AG04450 (cell line): ENCODE data around the gene HECTD4. TPM values are rescaled to one million over a fixed set of nuclear protein-coding genes. Genes with fewer than 3 reads are reported as not detected.

Experiments used
- CTCF ChIA-PET: fragments of 300-600, 350-600 bp; formaldehyde crosslinking; extraction: SDS; loops from one replicate; lab custom pipeline; 2022; ENCODE audit warnings: antibody characterized with exemption, inconsistent platforms; lab: Charles Lee
- POLR2A ChIA-PET: fragments of 350-600 bp; formaldehyde crosslinking; extraction: SDS; loops from one replicate; lab custom pipeline; 2021; ENCODE audit warnings: antibody characterized with exemption, inconsistent platforms; lab: Yijun Ruan, JAX
- DNase-seq: peaks from one replicate; pipeline ENCODE4 v3.0.0-alpha.2; 2011; ENCODE audit warnings: low read depth, low spot score
- H3K27ac ChIP-seq: one replicate; pipeline ENCODE4 v1.5.1; 2012; ENCODE audit warnings: low read depth, low read length, control low read depth
- H3K27me3 ChIP-seq: one replicate; pipeline ENCODE4 v1.6.0; 2012; ENCODE audit warnings: low read length; ENCODE audit not compliant: control insufficient read depth, insufficient read depth
- H3K4me3 ChIP-seq: 2 replicates; pipeline ENCODE4 v1.5.1; 2011; ENCODE audit warnings: mild to moderate bottlenecking, low read depth, low read length, control low read depth
- H3K9me3 ChIP-seq: 2 replicates; pipeline ENCODE4 v1.5.1; 2012; ENCODE audit warnings: low read length; ENCODE audit not compliant: control insufficient read depth, insufficient read depth
- CTCF ChIP-seq: IDR thresholded peaks from 2 replicates; pipeline ENCODE4 v1.5.1; 2011; ENCODE audit warnings: low read depth, low read length, control low read depth, inconsistent platforms
- polyA plus RNA-seq: library from polyadenylated mRNA; depleted of rRNA; stranded (reverse); fragments of >200 nt; gene quantifications from 2 replicates; pipeline ENCODE4 v1.2.3, GENCODE V29; 2011

Gene HECTD4
- polyA plus RNA-seq, 1 experiment: 8.6 TPM

GRCh38 chr12:112165624-112166023 is 216.6 kb downstream of the HECTD4 start:
- CTCF ChIA-PET: interaction anchor here (0.6 kb wide), 1 partner anchor 191 kb away, joined by 5 read pairs; no protein-coding TSS in a partner anchor
- POLR2A ChIA-PET: interaction anchor here (0.6 kb wide), 1 partner anchor 76 kb away, joined by 5 read pairs; no protein-coding TSS in a partner anchor
- no peak overlapping the region for H3K27ac ChIP-seq
- no peak for DNase-seq
- no peaks in the 10 kb centered on the region for H3K27me3 ChIP-seq
- TF ChIP-seq CTCF: no peak
- H3K9me3 ChIP-seq: no peaks in the 10 kb centered on the region; the same call in 1 of the 2 replicates
- H3K4me3 ChIP-seq: no peak overlapping the region

- H3K27ac ChIP-seq: no peak overlapping the region
- no peak overlapping the region for H3K4me3 ChIP-seq
- no peak for TF ChIP-seq CTCF
- H3K27me3 ChIP-seq: no peaks in the 10 kb centered on the region
- peaks cover under 1% of the 10 kb centered on the region; the same call in 1 of the 2 replicates for H3K9me3 ChIP-seq
- ChIA-PET CTCF (no interaction called here), POLR2A (no interaction called here)
- DNase-seq: no peak
Measured at GRCh38 chr12:112164011-112164660, 218.1 kb downstream of the HECTD4 start.

GRCh38 chr12:112163471-112163991 is 218.7 kb downstream of the HECTD4 start:
- no peak overlapping the region for H3K4me3 ChIP-seq
- CTCF ChIA-PET: interaction anchor here (1.5 kb wide), 1 partner anchor 29 kb away, joined by 3 read pairs; no protein-coding TSS in a partner anchor
- no peak for DNase-seq
- no peak for TF ChIP-seq CTCF
- H3K27ac ChIP-seq: no peak overlapping the region
- POLR2A ChIA-PET: no interaction called here
- peaks cover 6% of the 10 kb centered on the region for H3K9me3 ChIP-seq
- H3K27me3 ChIP-seq: no peaks in the 10 kb centered on the region

- Histone ChIP-seq H3K27me3 (no peaks in the 10 kb centered on the region), H3K27ac (no peak overlapping the region), H3K9me3 (peaks cover 10% of the 10 kb centered on the region), H3K4me3 (no peak overlapping the region)
- no peak for DNase-seq
- CTCF ChIA-PET: interaction anchor here (1.5 kb wide), 1 partner anchor 30 kb away, joined by 3 read pairs; no protein-coding TSS in a partner anchor
- TF ChIP-seq CTCF: no peak
- POLR2A ChIA-PET: no interaction called here
Measured at GRCh38 chr12:112163056-112163455, 219.2 kb downstream of the HECTD4 start.

- CTCF ChIA-PET: interaction anchor here (1.5 kb wide), 1 partner anchor 30 kb away, joined by 3 read pairs; no protein-coding TSS in a partner anchor
Measured at GRCh38 chr12:112162241-112162790, 219.9 kb downstream of the HECTD4 start.

More at GRCh38 chr12:112162241-112162790, 219.9 kb downstream of the HECTD4 start:
- no peaks in the 10 kb centered on the region for H3K27me3 ChIP-seq
- no peak overlapping the region for H3K27ac ChIP-seq
- H3K4me3 ChIP-seq: no peak overlapping the region
- TF ChIP-seq CTCF: no peak
- DNase-seq: no peak
- peaks cover 10% of the 10 kb centered on the region for H3K9me3 ChIP-seq
- POLR2A ChIA-PET: interaction anchor here (0.7 kb wide), 1 partner anchor 120 kb away, joined by 6 read pairs; no protein-coding TSS in a partner anchor
